HepG2 (cell line): Measurements from ENCODE around the gene MXD1. TPM values are rescaled to one million over a fixed set of nuclear protein-coding genes. Genes with fewer than 3 reads are reported as not detected.

Source experiments
- ATAC-seq: fragments of 200-7000 bp; cut with Tn5 transposase; 3 replicates; pipeline ENCODE4 v1.9.1; 2020; ENCODE audit warnings: mild to moderate bottlenecking, moderate library complexity
- BruUV-seq: library from RNA; stranded (reverse); fragments of 400-500 nt; replicated peaks from 2 replicates; lab custom pipeline; 2021; lab: Mats Ljungman, UMichigan
- CTCF ChIA-PET: fragments of 300-600 bp; formaldehyde crosslinking; extraction: SDS; loops from one replicate; lab custom pipeline; 2021; ENCODE audit warnings: low total read pairs, inconsistent platforms, low intra/inter-chr PET ratio; lab: Yijun Ruan, JAX
- POLR2A ChIA-PET: fragments of 350-600 bp; sonication (Branson Sonifier 250); formaldehyde crosslinking; loops from one replicate; lab custom pipeline; 2020; ENCODE audit warnings: antibody characterized with exemption, inconsistent platforms; lab: Yijun Ruan, JAX
- DNase-seq: peaks from one replicate; pipeline ENCODE4 v3.0.0-alpha.2; 2015; ENCODE audit warnings: low spot score
- FAIRE-seq: peaks from 3 replicates; lab custom pipeline; 2011; peaks lifted over from hg19 to GRCh38; lab: Jason Lieb, UNC
- H2AFZ ChIP-seq: one replicate; pipeline ENCODE4 v1.6.1; 2011; ENCODE audit warnings: low read length, inconsistent platforms
- H3K27ac ChIP-seq: fragments of 300-600 bp; 3 replicates; pipeline ENCODE4 v1.8.0; 2011; ENCODE audit warnings: mixed run types, mild to moderate bottlenecking, mixed read lengths, low read length, inconsistent platforms; ENCODE audit not compliant: insufficient read depth; ENCODE audit errors: extremely low read length
- H3K27me3 ChIP-seq, 2 experiments: fragments of 200-600 bp in 1 of 2; 2 replicates in 1 of 2; 3 replicates in 1 of 2; pipeline versions ENCODE4 v1.6.0 to v1.8.0; 2011; ENCODE audit warnings: low read length in 2 of 2, mild to moderate bottlenecking in 2 of 2, moderate library complexity in 2 of 2, inconsistent platforms in 1 of 2; ENCODE audit not compliant: insufficient read depth in 2 of 2, control insufficient read depth in 1 of 2
- H3K36me3 ChIP-seq, 2 experiments: fragments of 200-600 bp in 1 of 2; replicated peaks in 1 of 2; 2 replicates in 1 of 2; 3 replicates in 1 of 2; pipeline versions ENCODE4 v1.5.1 to v1.8.0; 2011; ENCODE audit warnings: low read length in 2 of 2, inconsistent platforms in 1 of 2; ENCODE audit not compliant: insufficient read depth in 2 of 2, control insufficient read depth in 1 of 2
- H3K4me1 ChIP-seq: 2 replicates; pipeline ENCODE4 v1.5.1; 2012; ENCODE audit warnings: low read length, inconsistent platforms; ENCODE audit not compliant: insufficient read depth
- H3K4me2 ChIP-seq: 2 replicates; pipeline ENCODE4 v1.6.0; 2011; ENCODE audit warnings: low read depth, low read length, inconsistent platforms
- H3K4me3 ChIP-seq, 3 experiments: fragments of 200-600 bp in 1 of 3; sonication (generic), shearing (Covaris generic) in 1 of 3; replicated peaks in 1 of 3; 2 replicates each; pipeline ENCODE4 v1.5.1; 2011 to 2016; ENCODE audit warnings: low read length in 3 of 3, inconsistent platforms in 2 of 3, low read depth in 2 of 3, mild to moderate bottlenecking in 2 of 3, control low read depth in 1 of 3, mixed read lengths in 1 of 3; ENCODE audit not compliant: insufficient read depth in 1 of 3
- H3K79me2 ChIP-seq: one replicate; pipeline ENCODE4 v1.6.1; 2011; ENCODE audit warnings: low read length, inconsistent platforms; ENCODE audit not compliant: insufficient read depth
- H3K9ac ChIP-seq: 2 replicates; pipeline ENCODE4 v1.6.0; 2011; ENCODE audit warnings: mild to moderate bottlenecking, low read depth, low read length, inconsistent platforms; ENCODE audit not compliant: insufficient read depth
- H3K9me3 ChIP-seq: 2 replicates; pipeline ENCODE4 v1.5.1; 2012; ENCODE audit warnings: mild to moderate bottlenecking, low read length
- H4K20me1 ChIP-seq: 2 replicates; pipeline ENCODE4 v1.6.0; 2011; ENCODE audit warnings: inconsistent platforms, mild to moderate bottlenecking, low read length, moderate library complexity; ENCODE audit not compliant: insufficient read depth
- CEBPG ChIP-seq: IDR thresholded peaks from 2 replicates; pipeline ENCODE4 v1.6.1; 2016
- KLF16 ChIP-seq, 2 experiments: sonication (generic) in 1 of 2; formaldehyde crosslinking in 1 of 2; IDR thresholded peaks; 2 replicates each; pipeline versions ENCODE4 v1.6.1 to v1.8.0; 2016 to 2023; ENCODE audit warnings: missing genetic modification reagents in 2 of 2, missing compliant biosample characterization in 1 of 2
- MAFG ChIP-seq: sonication (generic); formaldehyde crosslinking; IDR thresholded peaks from 2 replicates; pipeline ENCODE4 v1.5.1; 2020; ENCODE audit warnings: mild to moderate bottlenecking, missing genetic modification reagents
- MBNL3 ChIP-seq: fragments of 250-450 bp; sonication (Bioruptor Pico); conservative IDR thresholded peaks from 2 replicates; pipeline ENCODE4 v1.8.0; 2022; ENCODE audit warnings: mild to moderate bottlenecking, inconsistent platforms
- XBP1 ChIP-seq: sonication (generic); formaldehyde crosslinking; IDR thresholded peaks from 2 replicates; pipeline ENCODE4 v1.5.0; 2020; ENCODE audit warnings: missing genetic modification reagents
- ZNF138 ChIP-seq: sonication (generic); formaldehyde crosslinking; IDR thresholded peaks from 2 replicates; pipeline ENCODE4 v1.5.0; 2020; ENCODE audit warnings: mild to moderate bottlenecking, low read depth, missing genetic modification reagents
- ZNF317 ChIP-seq: sonication (generic); formaldehyde crosslinking; IDR thresholded peaks from 2 replicates; pipeline ENCODE4 v1.5.0; 2020; ENCODE audit warnings: mild to moderate bottlenecking, missing genetic modification reagents
- ZNF562 ChIP-seq: sonication (generic); formaldehyde crosslinking; IDR thresholded peaks from 2 replicates; pipeline ENCODE4 v1.8.0; 2022; ENCODE audit warnings: missing genetic modification reagents, borderline replicate concordance
- ZNF570 ChIP-seq: sonication (generic); formaldehyde crosslinking; IDR thresholded peaks from 2 replicates; pipeline ENCODE4 v1.4.0; 2020; ENCODE audit warnings: mild to moderate bottlenecking, missing genetic modification reagents, borderline replicate concordance
- ZNF614 ChIP-seq: IDR thresholded peaks from 2 replicates; pipeline ENCODE4 v1.6.1; 2018; ENCODE audit warnings: missing biosample characterization, missing genetic modification reagents, inconsistent platforms, borderline replicate concordance
- ZSCAN30 ChIP-seq: sonication (generic); formaldehyde crosslinking; IDR thresholded peaks from 2 replicates; pipeline ENCODE4 v1.5.0; 2020; ENCODE audit warnings: mild to moderate bottlenecking, missing genetic modification reagents
- WGBS: methylation state at CpG from one replicate; pipeline ENCODE4 v1.1.6; 2017; ENCODE audit warnings: low lambda C conversion rate; 5-methylcytosine and 5-hydroxymethylcytosine counted together
- in situ Hi-C: cut with HindIII; loops from 2 replicates; pipeline ENCODE4 v1.10.0; 2017; ENCODE audit warnings: low pct_unique_long_range_greater_than_20kb; ENCODE audit not compliant: extremely low pct_ligation_motif_present
- intact Hi-C: fragments of 100-400 bp; cut with micrococcal nuclease; formaldehyde crosslinking; loops from one replicate; pipeline ENCODE4 v1.10.0; 2022; ENCODE audit not compliant: unreplicated experiment
- polyA plus RNA-seq, 8 experiments: library from polyadenylated mRNA; depleted of rRNA in 3 of 8; stranded (reverse) in 7 of 8; unstranded in 1 of 8; fragments of >200 nt; fragmentation: Illumina TruSeq in 4 of 8; extraction: Trizol in 4 of 8; gene quantifications; 2 replicates each; pipeline versions ENCODE4 v1.2.1 to v1.2.3, GENCODE V29; 2011 to 2016; ENCODE audit warnings: low read depth in 4 of 8, missing spikeins in 1 of 8, mixed read lengths in 1 of 8; ENCODE audit not compliant: insufficient read depth in 1 of 8
- total RNA-seq, 5 experiments: library from RNA; depleted of rRNA; stranded (reverse); fragments of >200 nt; fragmentation: Illumina TruSeq; extraction: Trizol; gene quantifications; 2 replicates each; pipeline ENCODE4 v1.2.3, GENCODE V29; 2016; ENCODE audit warnings: low read depth in 1 of 5
- TF ChIP-seq, protein P1 (sequence below): sonication (generic); formaldehyde crosslinking; IDR thresholded peaks from 2 replicates; pipeline ENCODE4 v1.8.0; 2022; ENCODE audit warnings: mild to moderate bottlenecking, missing genetic modification reagents, borderline replicate concordance
- TF ChIP-seq, protein P2 (sequence below): IDR thresholded peaks from 2 replicates; pipeline ENCODE4 v1.6.1; 2016; ENCODE audit warnings: mild to moderate bottlenecking
- TF ChIP-seq, protein P3 (sequence below): IDR thresholded peaks from 2 replicates; pipeline ENCODE4 v1.6.1; 2016; ENCODE audit warnings: mild to moderate bottlenecking, missing biosample characterization, missing genetic modification reagents

MXD1 gene
- total and polyA plus RNA-seq, 2 of the 13 experiments (the other 11 are each of a cell fraction or from before 2014, with no cell fraction given) = 6.4 to 14.9 TPM

DNA sequence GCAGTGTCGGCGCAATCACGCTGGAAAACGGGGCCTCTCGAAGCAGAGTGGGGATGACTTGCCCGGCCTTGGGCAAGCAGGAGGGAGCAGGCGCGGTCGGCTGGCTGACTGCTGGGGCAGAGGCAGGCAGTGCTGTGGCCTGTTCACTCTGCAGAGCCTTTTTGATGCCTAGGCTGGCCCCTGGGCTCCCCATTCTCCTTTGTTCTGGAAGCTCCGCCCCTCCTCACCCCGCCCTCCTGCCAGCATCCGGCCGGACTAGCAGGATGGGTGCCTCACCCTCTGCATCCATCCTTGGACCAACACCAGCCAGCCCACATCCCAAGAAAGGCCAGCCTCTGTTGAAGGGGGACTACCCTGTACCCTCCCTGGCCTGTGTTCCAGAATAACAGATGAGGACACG, 46.6 kb downstream of the MXD1 start, which contains the start of gene ASPRV1:
ASPRV1 (minus strand) TSS at position 136 of the 400 bp plus-strand sequence. CDS start 195 bp downstream, outside the sequence.
- no peaks in the 10 kb centered on the region for H4K20me1 ChIP-seq
- TF ChIP-seq XBP1 (no peak), ZNF614 (CRISPR knock-in tag) (no peak), MBNL3 (CRISPR knock-in tag) (no peak), CEBPG (no peak), ZNF570 (CRISPR knock-in tag) (no peak), MAFG (CRISPR knock-in tag) (no peak), KLF16 (CRISPR knock-in tag; IDR thresholded peaks at IDR 0.05) (no peak), ZNF138 (no peak), ZNF317 (CRISPR knock-in tag) (no peak), ZNF562 (CRISPR knock-in tag) (no peak), ZSCAN30 (no peak)
- TF ChIP-seq, protein P1, sequence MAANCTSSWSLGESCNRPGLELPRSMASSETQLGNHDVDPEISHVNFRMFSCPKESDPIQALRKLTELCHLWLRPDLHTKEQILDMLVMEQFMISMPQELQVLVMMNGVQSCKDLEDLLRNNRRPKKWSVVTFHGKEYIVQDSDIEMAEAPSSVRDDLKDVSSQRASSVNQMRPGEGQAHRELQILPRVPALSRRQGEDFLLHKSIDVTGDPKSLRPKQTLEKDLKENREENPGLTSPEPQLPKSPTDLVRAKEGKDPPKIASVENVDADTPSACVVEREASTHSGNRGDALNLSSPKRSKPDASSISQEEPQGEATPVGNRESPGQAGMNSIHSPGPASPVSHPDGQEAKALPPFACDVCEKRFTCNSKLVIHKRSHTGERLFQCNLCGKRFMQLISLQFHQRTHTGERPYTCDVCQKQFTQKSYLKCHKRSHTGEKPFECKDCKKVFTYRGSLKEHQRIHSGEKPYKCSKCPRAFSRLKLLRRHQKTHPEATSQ (CRISPR knock-in tag) = no peak
- TF ChIP-seq, protein P2, sequence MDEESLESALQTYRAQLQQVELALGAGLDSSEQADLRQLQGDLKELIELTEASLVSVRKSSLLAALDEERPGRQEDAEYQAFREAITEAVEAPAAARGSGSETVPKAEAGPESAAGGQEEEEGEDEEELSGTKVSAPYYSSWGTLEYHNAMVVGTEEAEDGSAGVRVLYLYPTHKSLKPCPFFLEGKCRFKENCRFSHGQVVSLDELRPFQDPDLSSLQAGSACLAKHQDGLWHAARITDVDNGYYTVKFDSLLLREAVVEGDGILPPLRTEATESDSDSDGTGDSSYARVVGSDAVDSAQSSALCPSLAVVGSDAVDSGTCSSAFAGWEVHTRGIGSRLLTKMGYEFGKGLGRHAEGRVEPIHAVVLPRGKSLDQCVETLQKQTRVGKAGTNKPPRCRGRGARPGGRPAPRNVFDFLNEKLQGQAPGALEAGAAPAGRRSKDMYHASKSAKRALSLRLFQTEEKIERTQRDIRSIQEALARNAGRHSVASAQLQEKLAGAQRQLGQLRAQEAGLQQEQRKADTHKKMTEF (CRISPR knock-in tag) = no peak
- TF ChIP-seq, protein P3, sequence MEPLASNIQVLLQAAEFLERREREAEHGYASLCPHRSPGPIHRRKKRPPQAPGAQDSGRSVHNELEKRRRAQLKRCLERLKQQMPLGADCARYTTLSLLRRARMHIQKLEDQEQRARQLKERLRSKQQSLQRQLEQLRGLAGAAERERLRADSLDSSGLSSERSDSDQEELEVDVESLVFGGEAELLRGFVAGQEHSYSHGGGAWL = no peak
- H3K4me3 ChIP-seq = no peak within 1 kb of the TSS
- no peak within 1 kb of the TSS for H3K4me2 ChIP-seq
- ChIA-PET CTCF (no interaction called here), POLR2A (no interaction called here)
- H3K9me3 ChIP-seq = no peaks in the 10 kb centered on the region
- 71% methylated on average over 14 of the region's 14 CpGs for WGBS
- no TSS peak for BruUV-seq
- intact Hi-C loops (no loop called here), in situ Hi-C loops (no loop called here)
- DNase-seq (no peak), FAIRE-seq (no peak), ATAC-seq (no peak)
- no peaks in the 10 kb centered on the region for H3K79me2 ChIP-seq
- peaks cover 0 to 23% of the 10 kb centered on the region in 2 experiments; a peak in 2 of 5 replicates for H3K27me3 ChIP-seq
- H3K4me1 ChIP-seq = peaks cover 40% of the 10 kb centered on the region
- no peak within 1 kb of the TSS for H3K9ac ChIP-seq
- H3K36me3 ChIP-seq = no peaks in the 10 kb centered on the region
- H2AFZ ChIP-seq = no peak within 1 kb of the TSS
- H3K27ac ChIP-seq = no peak within 1 kb of the TSS
